Activated CD4-positive, alpha-beta T cell treated with anti-CD3 and anti-CD28 coated beads, Interleukin-2, Interleukin-6, amounts not matched to agents 100 ng/mL and 50 ng/mL, durations not matched to agents 16 hours and 8 hours (primary cell): ENCODE data around the gene MRPL19.

Experiments used
- DNase-seq: peaks from one replicate; pipeline ENCODE4 v3.0.0-alpha.2; 2020

The MRPL19 gene

DNA sequence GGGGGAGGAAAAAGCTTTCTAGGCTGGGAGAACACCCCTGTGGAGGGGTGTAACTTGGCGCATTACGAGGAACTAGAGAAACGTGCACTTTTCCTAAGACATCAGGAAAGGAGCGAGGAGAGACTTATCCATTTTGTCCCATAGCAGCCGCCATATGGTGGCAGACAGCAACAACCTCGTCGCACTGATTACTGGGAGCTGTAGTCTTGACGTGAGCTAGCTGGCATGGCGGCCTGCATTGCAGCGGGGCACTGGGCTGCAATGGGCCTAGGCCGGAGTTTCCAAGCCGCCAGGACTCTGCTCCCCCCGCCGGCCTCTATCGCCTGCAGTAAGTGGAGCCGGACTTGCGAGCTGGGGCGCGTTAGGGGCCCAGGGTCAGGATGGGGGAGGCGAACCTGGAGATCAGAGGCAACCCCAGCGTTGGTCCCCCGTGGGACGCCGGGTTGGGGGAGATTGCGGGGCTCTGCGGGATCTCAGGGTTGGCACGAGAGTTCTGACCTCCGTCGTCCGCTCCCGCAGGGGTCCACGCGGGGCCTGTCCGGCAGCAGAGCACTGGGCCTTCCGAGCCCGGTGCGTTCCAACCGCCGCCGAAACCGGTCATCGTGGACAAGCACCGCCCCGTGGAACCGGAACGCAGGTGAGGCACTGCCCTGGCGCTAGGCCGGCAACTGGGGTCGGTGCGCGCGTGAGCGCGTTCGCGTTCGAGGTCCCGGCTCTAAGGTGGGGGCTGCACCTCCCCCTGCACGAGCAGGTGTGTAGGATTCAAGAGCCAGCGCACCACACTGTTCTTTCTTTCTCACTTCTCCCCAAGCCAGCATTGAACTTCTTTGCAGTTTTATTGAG lies at the start of gene MRPL19:
MRPL19 (plus strand) TSS at position 201 of the 843 bp plus-strand sequence; CDS start at position 226, 25 bp downstream.
- peak; percentile 89 for DNase-seq

DNA sequence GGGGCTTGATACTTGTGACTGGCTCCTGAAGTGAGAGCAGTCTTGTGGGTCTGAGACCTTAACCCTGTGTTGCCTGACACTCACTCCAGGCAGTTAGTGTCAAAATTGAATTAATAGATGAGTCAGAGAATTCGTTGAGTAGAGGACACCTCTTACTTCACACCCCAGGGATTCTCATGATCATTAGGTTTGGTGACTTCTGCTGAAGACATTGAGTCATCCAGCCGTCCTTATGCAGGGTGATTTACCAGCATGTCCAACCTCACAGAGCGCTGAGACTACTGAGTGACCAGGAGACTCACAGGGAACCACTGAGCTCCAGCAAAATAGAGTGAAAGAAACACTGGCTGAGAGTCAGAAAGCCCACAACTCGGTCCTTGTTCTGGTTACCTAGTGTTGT lies 49.8 kb upstream of the MRPL19 start:
- no peak for DNase-seq

DNA sequence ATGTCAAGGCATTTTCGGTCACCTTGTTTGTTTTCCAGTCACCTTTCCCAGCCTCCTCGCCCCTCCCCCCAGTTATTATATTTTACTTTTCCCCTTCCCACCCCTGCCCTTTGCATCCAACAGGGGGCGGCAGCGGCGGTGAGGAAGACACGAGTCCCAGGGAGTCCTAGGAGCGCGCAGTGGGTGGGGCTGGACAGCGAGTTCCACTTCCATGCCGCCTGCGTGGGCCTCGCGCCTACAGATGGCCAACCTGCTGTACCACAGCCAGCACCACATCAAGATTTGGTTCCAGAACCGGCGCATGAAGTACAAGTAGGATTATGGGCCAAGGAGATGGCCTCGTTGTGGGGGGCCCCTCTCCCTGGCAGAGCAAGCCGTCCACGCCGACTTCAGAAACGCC lies 48.6 kb upstream of the MRPL19 start:
- no peak for DNase-seq

DNA sequence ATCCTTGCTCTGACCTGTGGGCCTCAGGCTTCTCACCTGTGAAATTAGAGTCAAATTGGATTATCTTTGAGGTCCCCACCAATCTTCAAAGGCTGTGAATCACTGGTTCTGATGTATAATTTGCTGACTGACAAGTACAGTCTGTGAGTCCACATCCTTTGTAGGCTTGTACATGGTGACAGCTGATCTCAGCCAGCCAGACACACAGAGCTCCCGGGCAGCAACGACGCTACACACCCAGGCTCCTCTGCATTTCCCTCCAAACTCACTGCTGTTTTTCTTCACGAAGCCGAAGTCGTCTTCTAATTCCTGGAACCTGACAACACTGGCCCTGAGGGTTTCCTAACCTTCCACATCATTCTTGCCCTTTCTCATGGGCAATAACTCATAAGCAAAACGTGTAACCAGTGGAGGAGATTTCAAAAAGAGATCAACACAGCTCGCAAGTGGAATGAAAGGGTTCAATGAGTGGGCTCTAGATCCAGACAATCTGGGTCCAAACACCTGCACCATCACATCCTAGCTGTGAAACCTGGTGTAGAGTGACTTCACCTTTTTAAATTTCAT lies 47.9 kb upstream of the MRPL19 start:
- DNase-seq, result no peak

DNA sequence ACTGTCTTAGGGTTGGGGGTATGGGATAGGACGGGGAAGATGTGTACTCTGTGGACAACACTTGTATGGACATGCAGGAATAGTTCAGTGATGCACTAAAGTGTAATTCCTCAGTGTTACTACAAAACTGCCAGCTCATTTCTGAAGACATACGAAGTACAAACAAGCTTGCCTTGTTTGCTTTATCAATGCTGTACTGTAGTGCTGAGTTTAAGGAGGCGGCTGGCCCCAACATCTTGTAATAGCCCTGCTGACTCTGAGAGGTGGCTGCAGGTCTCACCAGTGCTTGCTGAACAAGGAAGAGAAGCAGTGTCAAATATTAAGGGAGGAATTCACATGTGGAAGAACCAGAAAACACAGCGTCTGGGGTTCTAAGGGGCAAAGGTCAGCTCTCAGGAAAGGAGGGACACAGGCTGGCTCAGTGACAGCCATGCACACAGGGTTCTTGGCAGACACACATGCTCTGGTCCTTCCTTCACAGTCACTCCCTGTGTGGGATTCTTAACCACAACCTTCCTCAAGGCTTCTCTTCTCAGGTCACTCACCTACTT lies 46.0 kb upstream of the MRPL19 start:
- no peak for DNase-seq

DNA sequence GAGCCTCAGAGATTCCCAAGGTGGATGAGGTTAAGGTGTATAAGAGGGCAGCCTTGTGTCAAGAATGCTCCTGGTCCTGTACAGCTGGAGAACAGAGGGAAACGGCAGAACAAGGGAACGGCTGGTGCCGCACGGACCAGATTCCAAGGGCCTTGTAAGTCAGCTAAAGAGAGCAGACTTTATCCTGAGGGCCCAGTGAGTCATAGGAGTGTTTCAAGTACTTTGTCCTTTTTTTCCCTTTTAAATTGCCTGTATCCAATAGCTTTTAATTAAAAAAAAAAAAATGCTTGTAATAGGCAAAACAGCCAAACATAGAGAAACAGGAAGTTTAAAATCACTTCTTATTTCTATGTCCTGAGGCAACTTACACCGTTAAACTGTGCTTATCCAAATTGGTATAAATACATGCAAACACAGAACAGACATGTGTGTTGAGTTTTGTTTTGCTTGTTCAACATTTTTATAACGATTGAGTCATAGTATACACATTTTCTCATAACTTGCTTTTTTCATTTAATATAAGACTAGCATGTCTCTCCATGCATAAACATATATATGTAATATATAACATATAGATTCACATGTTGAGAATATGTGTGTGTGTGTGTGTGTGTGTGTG lies 43.8 kb upstream of the MRPL19 start:
- DNase-seq, result no peak

DNA sequence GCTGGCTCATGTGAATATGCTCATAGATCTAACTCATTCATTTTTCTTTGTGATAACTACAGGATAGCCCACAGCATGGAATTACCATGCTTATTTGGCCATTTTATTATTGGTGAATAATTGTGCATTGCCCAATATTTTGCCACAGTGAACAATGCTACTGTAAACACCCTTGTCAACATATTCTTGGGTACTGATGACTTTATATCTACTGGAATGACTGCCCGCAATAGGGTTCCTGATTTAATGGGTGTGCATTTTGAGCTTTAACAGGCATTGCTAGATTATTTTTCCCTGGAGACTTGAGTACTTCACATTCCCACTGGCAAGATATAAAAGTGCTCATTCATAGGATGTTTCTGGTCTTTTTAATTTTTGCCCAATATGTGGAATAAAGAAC lies 43.1 kb upstream of the MRPL19 start:
- DNase-seq, result no peak

DNA sequence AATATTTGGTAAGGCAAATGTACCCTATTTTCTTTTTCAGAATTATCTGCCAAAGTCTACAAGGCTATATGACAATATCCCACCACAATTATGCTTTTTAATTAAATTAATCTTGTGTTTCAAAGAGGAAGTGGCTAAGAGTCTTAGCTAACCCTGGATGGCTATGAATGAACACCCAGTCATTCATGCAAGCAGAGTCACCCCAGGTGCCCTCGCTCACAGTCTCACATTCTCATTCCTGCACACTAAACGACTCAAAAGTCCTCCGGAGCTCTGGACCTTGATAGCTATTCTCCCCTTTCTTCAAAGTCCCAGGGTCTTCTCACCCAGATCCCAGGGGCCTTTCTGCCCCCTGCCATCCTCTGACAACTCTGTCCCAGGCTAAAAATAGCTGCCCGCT lies 42.1 kb upstream of the MRPL19 start:
- no peak for DNase-seq

GRCh38 chr2:75605770-75606529 lies 40.6 kb upstream of the MRPL19 start:
- no peak for DNase-seq

- no peak for DNase-seq
Measured at GRCh38 chr2:75606761-75607399, 39.7 kb upstream of the MRPL19 start.

GRCh38 chr2:75607400-75607798 lies 39.2 kb upstream of the MRPL19 start:
- DNase-seq, result no peak

- DNase-seq, result no peak
Measured at GRCh38 chr2:75607988-75608683, 38.4 kb upstream of the MRPL19 start.

DNA sequence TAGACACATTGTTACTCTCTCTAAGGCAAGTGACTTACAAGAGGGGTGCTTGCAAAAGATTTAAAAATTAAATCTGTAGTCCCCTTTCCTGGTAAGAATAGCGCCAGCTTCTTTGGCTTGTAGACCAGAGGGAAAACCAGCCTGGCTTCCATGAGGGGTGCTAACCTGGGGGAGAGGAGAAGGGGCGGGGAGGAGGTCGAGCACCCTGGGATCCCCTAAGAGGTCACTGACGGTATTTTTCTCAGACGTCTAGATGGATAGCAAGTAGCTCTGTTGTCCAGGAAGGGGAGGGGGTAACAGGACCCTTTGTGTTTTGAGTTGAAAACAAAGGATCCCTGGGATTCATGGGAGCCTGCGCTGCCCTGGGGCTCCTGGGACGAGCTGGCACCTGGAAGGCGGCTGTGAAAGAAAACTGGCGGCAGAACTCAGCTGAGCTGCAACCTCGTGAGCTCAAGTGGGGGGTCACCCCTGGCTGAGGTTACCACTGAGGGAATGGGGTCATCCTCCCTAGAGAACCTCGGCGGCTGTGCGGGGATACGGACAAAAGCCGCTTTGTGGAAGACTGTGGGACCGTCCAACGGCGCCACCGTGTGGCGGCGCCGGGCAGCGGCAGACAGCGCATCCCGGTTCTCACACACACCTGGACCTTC lies 37.8 kb upstream of the MRPL19 start:
- peak; percentile 64 for DNase-seq

GRCh38 chr2:75609334-75609689 lies 37.3 kb upstream of the MRPL19 start:
- no peak for DNase-seq

DNA sequence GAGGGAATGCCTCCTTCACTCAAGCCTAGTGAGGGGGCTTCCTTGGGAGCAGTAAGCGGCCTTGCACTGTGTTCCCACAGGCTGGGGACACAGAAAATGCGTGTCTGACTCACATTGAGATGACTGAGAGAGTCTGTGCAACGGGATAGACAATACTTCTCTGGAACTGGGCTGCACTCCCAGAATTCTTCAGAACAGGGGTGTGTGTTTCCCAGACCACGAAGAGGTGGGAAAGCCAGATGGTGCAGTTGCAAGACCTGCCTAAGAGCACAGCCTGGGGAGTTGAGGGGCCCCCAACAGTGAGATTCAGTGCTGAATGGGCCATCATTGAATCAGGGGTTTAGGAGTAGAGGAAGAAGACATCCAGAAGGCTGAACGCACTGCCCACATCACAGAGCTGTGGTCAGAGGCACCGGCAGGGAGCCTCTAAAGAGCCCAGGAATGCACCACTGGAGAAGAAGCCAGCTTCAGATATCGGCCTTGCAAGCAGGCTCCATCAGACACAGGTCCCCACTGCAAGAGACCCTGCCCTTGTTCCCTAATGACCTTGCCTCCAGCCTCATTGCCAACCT lies 36.6 kb upstream of the MRPL19 start:
- DNase-seq, result no peak

GRCh38 chr2:75610671-75611070 lies 35.9 kb upstream of the MRPL19 start:
- DNase-seq, result no peak

DNA sequence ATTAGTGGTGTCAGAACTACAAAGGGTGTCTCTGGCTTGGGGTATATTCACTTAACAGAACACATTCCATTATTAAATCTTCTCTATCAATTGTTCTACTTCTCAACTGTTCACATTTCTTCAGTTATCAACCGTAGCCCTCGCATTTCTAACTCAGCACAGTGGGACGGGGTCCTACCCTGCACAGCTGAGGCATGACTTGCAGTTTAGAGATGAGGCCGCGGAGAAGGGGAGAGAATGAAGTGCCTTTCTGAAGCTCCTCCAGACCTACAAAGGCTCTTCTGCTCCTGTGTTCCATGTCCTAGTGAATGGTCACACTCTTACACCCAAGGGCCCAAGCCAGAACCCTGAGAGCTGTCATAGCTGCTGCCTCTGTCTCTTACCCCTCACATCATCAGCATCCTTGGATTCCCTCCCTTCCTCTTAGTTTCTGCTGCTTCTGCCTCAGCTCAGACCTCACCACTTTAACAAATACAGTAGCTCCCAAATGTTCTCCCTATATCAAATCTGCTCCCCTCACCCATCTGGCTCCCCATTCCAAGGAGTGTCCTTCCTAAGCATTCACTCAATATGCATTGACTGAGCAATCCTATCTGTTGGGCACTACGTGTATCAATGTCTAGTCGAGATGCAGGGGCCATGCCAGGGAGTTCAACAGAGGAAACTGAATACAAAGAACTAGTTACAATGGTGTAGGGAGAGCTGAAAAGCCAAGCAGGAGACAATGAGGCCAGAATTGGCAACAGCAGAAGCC lies 34.3 kb upstream of the MRPL19 start:
- DNase-seq, result no peak

DNA sequence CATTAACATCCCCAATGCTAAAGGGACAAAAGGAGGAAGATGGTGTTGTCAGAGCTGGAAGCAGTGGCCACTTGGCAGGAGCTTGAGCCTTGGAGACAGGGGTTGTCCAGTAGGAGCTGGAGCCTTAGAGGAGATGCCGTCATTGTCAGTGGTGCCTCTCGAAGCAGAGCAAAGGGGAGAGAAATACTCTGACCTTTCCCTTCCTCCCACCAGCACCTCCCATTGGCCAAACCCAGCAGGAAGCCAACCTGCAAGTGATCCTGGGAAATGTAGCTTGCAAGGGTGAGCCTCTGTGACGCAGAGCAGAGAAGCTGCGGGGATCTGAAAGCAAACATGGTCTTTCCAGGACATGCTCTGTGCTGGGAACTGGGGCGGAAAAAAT lies 33.7 kb upstream of the MRPL19 start:
- no peak for DNase-seq

GRCh38 chr2:75614162-75614651 lies 32.4 kb upstream of the MRPL19 start:
- no peak for DNase-seq

- no peak for DNase-seq
Measured at GRCh38 chr2:75616406-75616805, 30.2 kb upstream of the MRPL19 start.
